ENCODE data around the gene RNF130. TPM values are rescaled to one million over a fixed set of nuclear protein-coding genes. Genes with fewer than 3 reads are reported as not detected.

The RNF130 gene
- total RNA-seq, 1 experiment from 2014 or later, result 58.5 TPM

DNA sequence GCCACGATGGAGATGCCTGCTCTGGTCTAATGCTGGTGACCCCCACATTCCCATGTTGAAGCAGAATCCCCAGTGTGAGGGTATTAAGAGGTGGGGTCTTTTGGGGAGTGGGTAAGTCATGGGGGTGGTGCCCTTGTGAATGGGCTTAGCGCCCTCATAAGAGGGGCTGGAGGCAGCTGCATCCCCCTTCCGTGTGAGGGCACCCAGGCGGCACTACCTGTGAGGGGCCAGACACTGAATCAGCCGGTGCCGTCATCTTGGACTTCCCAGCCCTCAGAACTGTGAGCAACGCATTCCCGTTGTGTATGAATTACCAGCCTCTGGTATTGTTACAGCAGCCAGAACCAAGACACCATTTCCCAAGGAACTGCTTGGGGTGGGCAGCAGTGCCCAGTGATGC is 27.0 kb upstream of the RNF130 start:
- DNase-seq (ENCODE audit: low spot score), result no peak
- Mint-ChIP-seq H3K9me3 (peaks cover 12% of the 10 kb centered on the region), H3K36me3 (no peaks in the 10 kb centered on the region), H3K27me3 (ENCODE audit: low read depth) (no peaks in the 10 kb centered on the region; the same call in 1 of the 2 replicates), H3K27ac (no peak overlapping the region), H3K4me1 (no peaks in the 10 kb centered on the region), H3K4me3 (no peak overlapping the region)
- ATAC-seq, result no peak
- ChIA-PET POLR2A (no interaction called here), CTCF (interaction anchor here (1.4 kb wide), 1 partner anchor 18 kb away, joined by 7 read pairs; no protein-coding TSS in a partner anchor)
- no peak for TF ChIP-seq FOXP1 (CRISPR knock-in tag; IDR thresholded peaks at IDR 0.05; ENCODE audit: borderline replicate concordance)
- TF ChIP-seq, protein P1, sequence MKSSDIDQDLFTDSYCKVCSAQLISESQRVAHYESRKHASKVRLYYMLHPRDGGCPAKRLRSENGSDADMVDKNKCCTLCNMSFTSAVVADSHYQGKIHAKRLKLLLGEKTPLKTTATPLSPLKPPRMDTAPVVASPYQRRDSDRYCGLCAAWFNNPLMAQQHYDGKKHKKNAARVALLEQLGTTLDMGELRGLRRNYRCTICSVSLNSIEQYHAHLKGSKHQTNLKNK (CRISPR knock-in tag; IDR thresholded peaks at IDR 0.05), result no peak
- TF ChIP-seq EMX1 (CRISPR knock-in tag; IDR thresholded peaks at IDR 0.05), result no peak
- TF ChIP-seq IRF2 (CRISPR knock-in tag; IDR thresholded peaks at IDR 0.05; ENCODE audit: borderline replicate concordance, low read depth), result no peak

DNA sequence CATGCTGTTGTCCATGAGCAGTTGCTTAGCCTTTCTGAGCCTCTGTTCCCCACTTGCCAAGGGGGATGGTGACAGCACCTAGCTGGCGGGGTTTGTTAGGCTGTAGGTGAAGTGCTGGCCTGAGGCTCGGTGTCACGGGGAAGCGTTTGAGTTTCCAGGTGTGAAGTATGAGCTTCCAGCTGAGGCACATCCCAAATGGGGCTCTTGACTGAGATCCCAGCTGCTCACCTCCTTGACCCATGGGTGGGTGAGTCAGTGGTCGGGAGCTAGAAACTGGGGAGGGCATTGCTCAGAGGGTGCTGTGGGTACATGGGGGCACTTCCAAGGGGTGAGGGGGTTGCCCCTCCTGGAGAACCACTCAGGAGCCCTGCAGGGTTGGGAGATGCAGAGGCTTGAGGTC is 26.4 kb upstream of the RNF130 start:
- Mint-ChIP-seq H3K27ac (no peak overlapping the region), H3K36me3 (no peaks in the 10 kb centered on the region)

More for the DNA sequence above, 26.4 kb upstream of the RNF130 start:
- DNase-seq (ENCODE audit: low spot score) (no peak), ATAC-seq (no peak)
- Mint-ChIP-seq H3K4me3 (no peak overlapping the region), H3K9me3 (peaks cover 12% of the 10 kb centered on the region), H3K4me1 (no peaks in the 10 kb centered on the region), H3K27me3 (ENCODE audit: low read depth) (no peaks in the 10 kb centered on the region; the same call in 1 of the 2 replicates)
- TF ChIP-seq TEAD4 (CRISPR knock-in tag; IDR thresholded peaks at IDR 0.05), result no peak
- no peak for TF ChIP-seq ETV6 (CRISPR knock-in tag; IDR thresholded peaks at IDR 0.05)
- no peak for TF ChIP-seq FOXJ3 (CRISPR knock-in tag; IDR thresholded peaks at IDR 0.05; ENCODE audit: borderline replicate concordance)
- no peak for TF ChIP-seq FOXK1 (CRISPR knock-in tag; IDR thresholded peaks at IDR 0.05)
- no peak for TF ChIP-seq NR2C2 (CRISPR knock-in tag; IDR thresholded peaks at IDR 0.05)
- TF ChIP-seq, protein P2, sequence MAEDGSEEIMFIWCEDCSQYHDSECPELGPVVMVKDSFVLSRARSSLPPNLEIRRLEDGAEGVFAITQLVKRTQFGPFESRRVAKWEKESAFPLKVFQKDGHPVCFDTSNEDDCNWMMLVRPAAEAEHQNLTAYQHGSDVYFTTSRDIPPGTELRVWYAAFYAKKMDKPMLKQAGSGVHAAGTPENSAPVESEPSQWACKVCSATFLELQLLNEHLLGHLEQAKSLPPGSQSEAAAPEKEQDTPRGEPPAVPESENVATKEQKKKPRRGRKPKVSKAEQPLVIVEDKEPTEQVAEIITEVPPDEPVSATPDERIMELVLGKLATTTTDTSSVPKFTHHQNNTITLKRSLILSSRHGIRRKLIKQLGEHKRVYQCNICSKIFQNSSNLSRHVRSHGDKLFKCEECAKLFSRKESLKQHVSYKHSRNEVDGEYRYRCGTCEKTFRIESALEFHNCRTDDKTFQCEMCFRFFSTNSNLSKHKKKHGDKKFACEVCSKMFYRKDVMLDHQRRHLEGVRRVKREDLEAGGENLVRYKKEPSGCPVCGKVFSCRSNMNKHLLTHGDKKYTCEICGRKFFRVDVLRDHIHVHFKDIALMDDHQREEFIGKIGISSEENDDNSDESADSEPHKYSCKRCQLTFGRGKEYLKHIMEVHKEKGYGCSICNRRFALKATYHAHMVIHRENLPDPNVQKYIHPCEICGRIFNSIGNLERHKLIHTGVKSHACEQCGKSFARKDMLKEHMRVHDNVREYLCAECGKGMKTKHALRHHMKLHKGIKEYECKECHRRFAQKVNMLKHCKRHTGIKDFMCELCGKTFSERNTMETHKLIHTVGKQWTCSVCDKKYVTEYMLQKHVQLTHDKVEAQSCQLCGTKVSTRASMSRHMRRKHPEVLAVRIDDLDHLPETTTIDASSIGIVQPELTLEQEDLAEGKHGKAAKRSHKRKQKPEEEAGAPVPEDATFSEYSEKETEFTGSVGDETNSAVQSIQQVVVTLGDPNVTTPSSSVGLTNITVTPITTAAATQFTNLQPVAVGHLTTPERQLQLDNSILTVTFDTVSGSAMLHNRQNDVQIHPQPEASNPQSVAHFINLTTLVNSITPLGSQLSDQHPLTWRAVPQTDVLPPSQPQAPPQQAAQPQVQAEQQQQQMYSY (CRISPR knock-in tag; IDR thresholded peaks at IDR 0.05), result no peak
- no peak for TF ChIP-seq ZNF423 (CRISPR knock-in tag; IDR thresholded peaks at IDR 0.05)
- TF ChIP-seq TEAD1 (CRISPR knock-in tag; IDR thresholded peaks at IDR 0.05), result no peak
- TF ChIP-seq SMAD4 (CRISPR knock-in tag; IDR thresholded peaks at IDR 0.05), result no peak
- TF ChIP-seq, protein P3, sequence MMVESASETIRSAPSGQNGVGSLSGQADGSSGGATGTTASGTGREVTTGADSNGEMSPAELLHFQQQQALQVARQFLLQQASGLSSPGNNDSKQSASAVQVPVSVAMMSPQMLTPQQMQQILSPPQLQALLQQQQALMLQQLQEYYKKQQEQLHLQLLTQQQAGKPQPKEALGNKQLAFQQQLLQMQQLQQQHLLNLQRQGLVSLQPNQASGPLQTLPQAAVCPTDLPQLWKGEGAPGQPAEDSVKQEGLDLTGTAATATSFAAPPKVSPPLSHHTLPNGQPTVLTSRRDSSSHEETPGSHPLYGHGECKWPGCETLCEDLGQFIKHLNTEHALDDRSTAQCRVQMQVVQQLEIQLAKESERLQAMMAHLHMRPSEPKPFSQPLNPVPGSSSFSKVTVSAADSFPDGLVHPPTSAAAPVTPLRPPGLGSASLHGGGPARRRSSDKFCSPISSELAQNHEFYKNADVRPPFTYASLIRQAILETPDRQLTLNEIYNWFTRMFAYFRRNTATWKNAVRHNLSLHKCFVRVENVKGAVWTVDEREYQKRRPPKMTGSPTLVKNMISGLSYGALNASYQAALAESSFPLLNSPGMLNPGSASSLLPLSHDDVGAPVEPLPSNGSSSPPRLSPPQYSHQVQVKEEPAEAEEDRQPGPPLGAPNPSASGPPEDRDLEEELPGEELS (CRISPR knock-in tag; IDR thresholded peaks at IDR 0.05), result no peak
- TF ChIP-seq TP53 (CRISPR knock-in tag; IDR thresholded peaks at IDR 0.05), result no peak
- TF ChIP-seq, protein P4, sequence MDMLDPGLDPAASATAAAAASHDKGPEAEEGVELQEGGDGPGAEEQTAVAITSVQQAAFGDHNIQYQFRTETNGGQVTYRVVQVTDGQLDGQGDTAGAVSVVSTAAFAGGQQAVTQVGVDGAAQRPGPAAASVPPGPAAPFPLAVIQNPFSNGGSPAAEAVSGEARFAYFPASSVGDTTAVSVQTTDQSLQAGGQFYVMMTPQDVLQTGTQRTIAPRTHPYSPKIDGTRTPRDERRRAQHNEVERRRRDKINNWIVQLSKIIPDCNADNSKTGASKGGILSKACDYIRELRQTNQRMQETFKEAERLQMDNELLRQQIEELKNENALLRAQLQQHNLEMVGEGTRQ (CRISPR knock-in tag; IDR thresholded peaks at IDR 0.05), result no peak
- no peak for TF ChIP-seq GABPB1 (CRISPR knock-in tag; IDR thresholded peaks at IDR 0.05)
- no peak for TF ChIP-seq JAZF1 (CRISPR knock-in tag; IDR thresholded peaks at IDR 0.05)
- TF ChIP-seq, protein P5, sequence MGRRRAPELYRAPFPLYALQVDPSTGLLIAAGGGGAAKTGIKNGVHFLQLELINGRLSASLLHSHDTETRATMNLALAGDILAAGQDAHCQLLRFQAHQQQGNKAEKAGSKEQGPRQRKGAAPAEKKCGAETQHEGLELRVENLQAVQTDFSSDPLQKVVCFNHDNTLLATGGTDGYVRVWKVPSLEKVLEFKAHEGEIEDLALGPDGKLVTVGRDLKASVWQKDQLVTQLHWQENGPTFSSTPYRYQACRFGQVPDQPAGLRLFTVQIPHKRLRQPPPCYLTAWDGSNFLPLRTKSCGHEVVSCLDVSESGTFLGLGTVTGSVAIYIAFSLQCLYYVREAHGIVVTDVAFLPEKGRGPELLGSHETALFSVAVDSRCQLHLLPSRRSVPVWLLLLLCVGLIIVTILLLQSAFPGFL (CRISPR knock-in tag; IDR thresholded peaks at IDR 0.05; ENCODE audit: borderline replicate concordance), result no peak
- TF ChIP-seq ZNF121 (CRISPR knock-in tag; IDR thresholded peaks at IDR 0.05), result no peak
- no peak for TF ChIP-seq NFYB (CRISPR knock-in tag; conservative IDR thresholded peaks at IDR 0.05; ENCODE audit: low read depth)
- TF ChIP-seq RELA (CRISPR knock-in tag; IDR thresholded peaks at IDR 0.05; ENCODE audit: borderline replicate concordance), result no peak
- TF ChIP-seq, protein P6, sequence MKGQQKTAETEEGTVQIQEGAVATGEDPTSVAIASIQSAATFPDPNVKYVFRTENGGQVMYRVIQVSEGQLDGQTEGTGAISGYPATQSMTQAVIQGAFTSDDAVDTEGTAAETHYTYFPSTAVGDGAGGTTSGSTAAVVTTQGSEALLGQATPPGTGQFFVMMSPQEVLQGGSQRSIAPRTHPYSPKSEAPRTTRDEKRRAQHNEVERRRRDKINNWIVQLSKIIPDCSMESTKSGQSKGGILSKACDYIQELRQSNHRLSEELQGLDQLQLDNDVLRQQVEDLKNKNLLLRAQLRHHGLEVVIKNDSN (CRISPR knock-in tag; IDR thresholded peaks at IDR 0.05), result no peak
- POLR2A ChIA-PET, result no interaction called here
- CTCF ChIA-PET, result interaction anchor here (0.6 to 1.4 kb wide), 4 partner anchors 15 to 149 kb away, joined by 3 to 7 read pairs (median 4); no protein-coding TSS in a partner anchor
